WTC11 (cell line): ENCODE measurements around the gene NUF2. TPM values are rescaled to one million over a fixed set of nuclear protein-coding genes. Genes with fewer than 3 reads are reported as not detected.
A peak's percentile ranks its signal among the peaks of the same experiment; 100 is the strongest.
"Not testable (repeated sequence)": the region's sequence is repeated elsewhere in the genome, so short reads cannot be mapped to it uniquely, and the experiment has no call there.

ENCODE experiments used
- ATAC-seq: fragments of 200-7000 bp; cut with Tn5 transposase; 2 replicates; pipeline ENCODE4 v1.10.0; 2021; ENCODE audit warnings: mild to moderate bottlenecking, moderate library complexity
- CTCF ChIA-PET: fragments of 300-600 bp; sonication (Branson Sonifier 250); formaldehyde crosslinking; loops from one replicate; lab custom pipeline; 2021; ENCODE audit warnings: antibody characterized with exemption; lab: Charles Lee
- POLR2A ChIA-PET: fragments of 350-600 bp; sonication (Branson Sonifier 250); formaldehyde crosslinking; loops from one replicate; lab custom pipeline; 2021; ENCODE audit warnings: antibody characterized with exemption; lab: Charles Lee
- DNase-seq: peaks from one replicate; pipeline ENCODE4 v3.0.0; 2021; ENCODE audit warnings: low spot score
- H3K27ac Mint-ChIP-seq: 2 replicates; pipeline ENCODE4 v1.8.0; 2021; ENCODE audit warnings: mixed read lengths
- H3K27me3 Mint-ChIP-seq: 2 replicates; pipeline ENCODE4 v1.8.0; 2021; ENCODE audit warnings: low read depth, mild to moderate bottlenecking, moderate library complexity, mixed read lengths
- H3K36me3 Mint-ChIP-seq: 2 replicates; pipeline ENCODE4 v1.8.0; 2021; ENCODE audit warnings: mixed read lengths
- H3K4me1 Mint-ChIP-seq: 2 replicates; pipeline ENCODE4 v1.8.0; 2022; ENCODE audit warnings: mixed read lengths
- H3K4me3 Mint-ChIP-seq: 2 replicates; pipeline ENCODE4 v1.8.0; 2021; ENCODE audit warnings: mild to moderate bottlenecking, moderate library complexity, mixed read lengths
- H3K9me3 Mint-ChIP-seq: 2 replicates; pipeline ENCODE4 v1.8.0; 2021; ENCODE audit warnings: mixed read lengths
- CBFB ChIP-seq: sonication (generic); formaldehyde crosslinking; IDR thresholded peaks from 2 replicates; pipeline ENCODE4 v1.8.1; 2022; ENCODE audit warnings: mild to moderate bottlenecking, low read depth, missing genetic modification reagents
- ELF4 ChIP-seq: sonication (generic); formaldehyde crosslinking; IDR thresholded peaks from 2 replicates; pipeline ENCODE4 v1.8.1; 2022; ENCODE audit warnings: low read depth, mild to moderate bottlenecking, moderate library complexity, missing genetic modification reagents
- ESRRA ChIP-seq: sonication (generic); formaldehyde crosslinking; IDR thresholded peaks from 2 replicates; pipeline ENCODE4 v1.8.1; 2022; ENCODE audit warnings: mild to moderate bottlenecking, missing genetic modification reagents, borderline replicate concordance
- FOXP1 ChIP-seq: sonication (generic); formaldehyde crosslinking; IDR thresholded peaks from 2 replicates; pipeline ENCODE4 v1.8.0; 2022; ENCODE audit warnings: missing genetic modification reagents, mild to moderate bottlenecking, moderate library complexity, borderline replicate concordance
- GABPB1 ChIP-seq: sonication (generic); formaldehyde crosslinking; IDR thresholded peaks from 2 replicates; pipeline ENCODE4 v1.8.1; 2023; ENCODE audit warnings: mild to moderate bottlenecking, missing genetic modification reagents
- GTF2I ChIP-seq: fragments of 250-450 bp; sonication (Bioruptor Pico); conservative IDR thresholded peaks from 2 replicates; pipeline ENCODE4 v1.4.0; 2021; ENCODE audit warnings: mild to moderate bottlenecking
- JAZF1 ChIP-seq: fragments of 250-450 bp; sonication (Bioruptor Pico); IDR thresholded peaks from 2 replicates; pipeline ENCODE4 v1.9.0; 2021; ENCODE audit warnings: moderate library complexity, mild to moderate bottlenecking, inconsistent platforms
- KAT7 ChIP-seq: sonication (generic); formaldehyde crosslinking; IDR thresholded peaks from 2 replicates; pipeline ENCODE4 v1.8.1; 2023; ENCODE audit warnings: missing genetic modification reagents, mild to moderate bottlenecking, borderline replicate concordance
- MYBL2 ChIP-seq: sonication (generic); formaldehyde crosslinking; IDR thresholded peaks from 2 replicates; pipeline ENCODE4 v1.8.1; 2023; ENCODE audit warnings: mild to moderate bottlenecking, moderate library complexity, missing genetic modification reagents
- NFE2L1 ChIP-seq: sonication (generic); formaldehyde crosslinking; IDR thresholded peaks from 2 replicates; pipeline ENCODE4 v1.8.1; 2023; ENCODE audit warnings: missing genetic modification reagents
- NFYB ChIP-seq: sonication (generic); formaldehyde crosslinking; conservative IDR thresholded peaks from 2 replicates; pipeline ENCODE4 v1.8.0; 2022; ENCODE audit warnings: low read depth, missing genetic modification reagents
- PRRX2 ChIP-seq: fragments of 250-450 bp; sonication (Bioruptor Pico); IDR thresholded peaks from 2 replicates; pipeline ENCODE4 v1.8.0; 2021; ENCODE audit warnings: mild to moderate bottlenecking
- SP1 ChIP-seq: sonication (generic); formaldehyde crosslinking; conservative IDR thresholded peaks from 2 replicates; pipeline ENCODE4 v1.8.1; 2022; ENCODE audit warnings: missing genetic modification reagents
- TCF7 ChIP-seq: sonication (generic); formaldehyde crosslinking; IDR thresholded peaks from 2 replicates; pipeline ENCODE4 v1.8.0; 2022; ENCODE audit warnings: mild to moderate bottlenecking, low read depth, missing genetic modification reagents, moderate library complexity
- TP53 ChIP-seq: sonication (generic); formaldehyde crosslinking; IDR thresholded peaks from 2 replicates; pipeline ENCODE4 v1.8.1; 2023; ENCODE audit warnings: mild to moderate bottlenecking, missing genetic modification reagents
- ZNF121 ChIP-seq: sonication (generic); formaldehyde crosslinking; IDR thresholded peaks from 2 replicates; pipeline ENCODE4 v1.8.0; 2023; ENCODE audit warnings: missing genetic modification reagents
- ZNF263 ChIP-seq: sonication (generic); formaldehyde crosslinking; IDR thresholded peaks from 2 replicates; pipeline ENCODE4 v1.8.1; 2022; ENCODE audit warnings: low read depth, mild to moderate bottlenecking, moderate library complexity, missing genetic modification reagents
- ZNF317 ChIP-seq: sonication (generic); formaldehyde crosslinking; IDR thresholded peaks from 2 replicates; pipeline ENCODE4 v1.8.1; 2023; ENCODE audit warnings: low read depth, mild to moderate bottlenecking, moderate library complexity, missing genetic modification reagents, borderline replicate concordance
- total RNA-seq: library from RNA; stranded (reverse); gene quantifications from 3 replicates; pipeline ENCODE4 v1.2.3, GENCODE V29; 2021
- TF ChIP-seq, protein P1 (sequence below): sonication (generic); formaldehyde crosslinking; IDR thresholded peaks from 2 replicates; pipeline ENCODE4 v1.8.1; 2023; ENCODE audit warnings: mild to moderate bottlenecking, moderate library complexity, missing genetic modification reagents
- TF ChIP-seq, protein P2 (sequence below): sonication (generic); formaldehyde crosslinking; IDR thresholded peaks from 2 replicates; pipeline ENCODE4 v1.8.1; 2022; ENCODE audit warnings: low read depth, mild to moderate bottlenecking, moderate library complexity, missing genetic modification reagents, borderline replicate concordance

NUF2 gene
- total RNA-seq, 1 experiment from 2014 or later = 32.9 TPM

DNA sequence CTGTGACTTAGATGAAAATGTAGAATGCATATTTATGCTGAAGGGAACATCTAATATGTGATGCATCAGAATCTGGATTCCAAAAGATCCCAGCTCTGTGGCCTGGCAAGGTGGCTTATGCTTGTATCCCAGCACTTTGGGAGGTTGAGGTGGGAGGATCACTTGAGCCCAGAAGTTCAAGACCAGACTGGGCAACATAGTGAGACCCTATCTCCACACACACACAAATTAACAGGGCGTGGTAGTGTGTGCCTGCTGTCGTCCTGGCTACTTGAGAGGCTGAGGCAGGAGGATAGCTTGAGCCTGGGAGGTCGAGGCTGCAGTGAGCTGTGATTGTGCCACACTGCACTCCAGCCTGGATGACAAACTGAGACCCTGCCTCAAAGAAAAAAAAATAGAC lies 1.6 kb downstream of the NUF2 start:
- Mint-ChIP-seq H3K4me3 (peak overlapping the region; percentile 92), H3K36me3 (peaks cover 12% of the 10 kb centered on the region)
- H3K4me1 Mint-ChIP-seq, H3K27me3 Mint-ChIP-seq, POLR2A ChIA-PET, DNase-seq, ATAC-seq, H3K9me3 Mint-ChIP-seq, H3K27ac Mint-ChIP-seq: not testable (repeated sequence)
- CTCF ChIA-PET = interaction anchor here (1.9 kb wide), 1 partner anchor 254 kb away, joined by 7 read pairs; the partner anchor contains the start of gene RGS4
- TF ChIP-seq ZNF121 = peak; percentile 98

DNA sequence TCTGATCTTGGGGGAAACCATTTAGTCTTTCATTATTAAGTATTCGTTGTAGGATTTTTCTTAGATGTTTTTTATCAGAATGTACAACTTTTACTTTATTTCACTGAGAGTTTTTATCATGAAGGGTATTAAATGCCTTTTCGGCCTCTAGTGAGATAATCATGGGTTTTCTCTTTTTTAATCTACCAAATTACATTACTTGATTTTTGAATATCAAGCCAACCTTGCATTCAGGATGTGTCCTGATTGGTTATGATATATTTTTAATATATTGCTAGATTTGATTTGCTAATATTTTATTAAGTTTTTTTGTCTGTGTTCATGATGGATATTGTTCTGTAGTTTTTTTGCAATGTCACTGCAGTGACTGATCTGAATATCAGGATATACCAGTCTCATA lies 9.4 kb downstream of the NUF2 start:
- H3K27me3 Mint-ChIP-seq = no peaks in the 10 kb centered on the region
- peaks cover 66% of the 10 kb centered on the region for H3K36me3 Mint-ChIP-seq
- POLR2A ChIA-PET = no interaction called here
- CTCF ChIA-PET = no interaction called here
- no peak overlapping the region for H3K27ac Mint-ChIP-seq
- DNase-seq = no peak
- no peaks in the 10 kb centered on the region for H3K4me1 Mint-ChIP-seq
- TF ChIP-seq ELF4 (CRISPR knock-in tag) (no peak), MYBL2 (CRISPR knock-in tag) (no peak), SP1 (CRISPR knock-in tag) (no peak), ESRRA (CRISPR knock-in tag) (no peak), TCF7 (CRISPR knock-in tag) (no peak), JAZF1 (CRISPR knock-in tag) (no peak), FOXP1 (no peak), TP53 (no peak)
- TF ChIP-seq, protein P1, sequence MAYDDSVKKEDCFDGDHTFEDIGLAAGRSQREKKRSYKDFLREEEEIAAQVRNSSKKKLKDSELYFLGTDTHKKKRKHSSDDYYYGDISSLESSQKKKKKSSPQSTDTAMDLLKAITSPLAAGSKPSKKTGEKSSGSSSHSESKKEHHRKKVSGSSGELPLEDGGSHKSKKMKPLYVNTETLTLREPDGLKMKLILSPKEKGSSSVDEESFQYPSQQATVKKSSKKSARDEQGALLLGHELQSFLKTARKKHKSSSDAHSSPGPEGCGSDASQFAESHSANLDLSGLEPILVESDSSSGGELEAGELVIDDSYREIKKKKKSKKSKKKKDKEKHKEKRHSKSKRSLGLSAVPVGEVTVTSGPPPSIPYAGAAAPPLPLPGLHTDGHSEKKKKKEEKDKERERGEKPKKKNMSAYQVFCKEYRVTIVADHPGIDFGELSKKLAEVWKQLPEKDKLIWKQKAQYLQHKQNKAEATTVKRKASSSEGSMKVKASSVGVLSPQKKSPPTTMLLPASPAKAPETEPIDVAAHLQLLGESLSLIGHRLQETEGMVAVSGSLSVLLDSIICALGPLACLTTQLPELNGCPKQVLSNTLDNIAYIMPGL (CRISPR knock-in tag) = no peak
- TF ChIP-seq, all 79 proteins: peak for 0
- ATAC-seq = no peak
- no peak overlapping the region for H3K4me3 Mint-ChIP-seq
- peaks cover 9% of the 10 kb centered on the region; the same call in 1 of the 2 replicates for H3K9me3 Mint-ChIP-seq

DNA sequence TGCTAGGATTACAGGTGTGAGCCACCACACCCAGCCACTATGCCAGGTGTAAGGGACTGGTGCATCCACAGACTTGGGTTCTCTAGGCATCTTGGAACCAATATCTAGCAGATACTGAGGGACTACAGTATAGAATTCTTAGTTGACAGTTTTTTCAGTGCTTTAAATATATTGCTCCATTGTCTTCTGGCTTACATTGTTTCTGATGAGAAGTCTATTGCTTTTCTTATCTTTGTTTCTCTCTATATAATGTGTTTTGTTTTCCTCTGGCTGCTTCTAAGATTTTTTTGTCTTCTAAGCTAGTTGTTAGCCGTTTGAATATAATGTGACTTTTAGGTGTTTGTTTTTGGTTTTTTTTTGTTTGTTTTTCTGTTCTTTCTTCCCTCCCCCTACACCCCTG lies 13.5 kb downstream of the NUF2 start:
- ChIA-PET POLR2A (no interaction called here), CTCF (no interaction called here)
- peaks cover 60% of the 10 kb centered on the region for H3K36me3 Mint-ChIP-seq
- H3K4me3 Mint-ChIP-seq = no peak overlapping the region
- H3K9me3 Mint-ChIP-seq = peaks cover 9% of the 10 kb centered on the region; the same call in 1 of the 2 replicates
- H3K27me3 Mint-ChIP-seq = no peaks in the 10 kb centered on the region
- ATAC-seq = no peak
- TF ChIP-seq KAT7 (CRISPR knock-in tag) (no peak), ZNF317 (CRISPR knock-in tag) (0 out of 2 replicates have a peak, but pooled peaks have one; percentile 38)
- H3K27ac Mint-ChIP-seq = no peak overlapping the region
- H3K4me1 Mint-ChIP-seq = no peaks in the 10 kb centered on the region
- DNase-seq = no peak

DNA sequence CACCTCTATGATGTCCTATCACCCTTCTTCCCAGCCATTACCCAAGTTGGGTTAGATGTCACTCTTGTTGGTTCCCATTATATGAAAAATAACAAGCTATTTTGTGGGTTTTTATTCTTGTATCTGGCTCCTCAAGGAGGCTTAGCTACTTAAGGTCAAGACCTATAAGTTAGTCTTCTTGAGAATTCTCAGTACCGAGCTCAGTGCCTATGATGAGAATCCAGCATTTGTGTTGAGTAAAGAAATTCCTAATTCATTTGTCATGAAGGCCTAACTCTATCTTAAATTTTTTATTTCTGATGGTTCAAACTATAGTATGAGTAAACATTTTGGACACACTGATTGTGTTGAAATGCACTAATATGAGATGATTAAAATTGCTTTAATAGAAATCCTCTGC lies 15.9 kb downstream of the NUF2 start:
- no peak for DNase-seq
- Mint-ChIP-seq H3K4me1 (no peaks in the 10 kb centered on the region), H3K27ac (no peak overlapping the region), H3K4me3 (no peak overlapping the region), H3K9me3 (peaks cover 5% of the 10 kb centered on the region; the same call in 1 of the 2 replicates), H3K27me3 (no peaks in the 10 kb centered on the region), H3K36me3 (peaks cover 46% of the 10 kb centered on the region)
- ChIA-PET CTCF (no interaction called here), POLR2A (no interaction called here)
- TF ChIP-seq NFE2L1 (CRISPR knock-in tag) (no peak), GABPB1 (CRISPR knock-in tag) (no peak), PRRX2 (CRISPR knock-in tag) (no peak), NFYB (CRISPR knock-in tag) (no peak), ZNF263 (CRISPR knock-in tag) (no peak), CBFB (no peak), GTF2I (CRISPR knock-in tag) (no peak)
- TF ChIP-seq, protein P2, sequence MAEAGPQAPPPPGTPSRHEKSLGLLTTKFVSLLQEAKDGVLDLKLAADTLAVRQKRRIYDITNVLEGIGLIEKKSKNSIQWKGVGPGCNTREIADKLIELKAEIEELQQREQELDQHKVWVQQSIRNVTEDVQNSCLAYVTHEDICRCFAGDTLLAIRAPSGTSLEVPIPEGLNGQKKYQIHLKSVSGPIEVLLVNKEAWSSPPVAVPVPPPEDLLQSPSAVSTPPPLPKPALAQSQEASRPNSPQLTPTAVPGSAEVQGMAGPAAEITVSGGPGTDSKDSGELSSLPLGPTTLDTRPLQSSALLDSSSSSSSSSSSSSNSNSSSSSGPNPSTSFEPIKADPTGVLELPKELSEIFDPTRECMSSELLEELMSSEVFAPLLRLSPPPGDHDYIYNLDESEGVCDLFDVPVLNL (CRISPR knock-in tag) = no peak
- no peak for ATAC-seq
